Measurements from ENCODE around the gene TACSTD2. TPM values are rescaled to one million over a fixed set of nuclear protein-coding genes. Genes with fewer than 3 reads are reported as not detected.

TACSTD2 gene
- total and polyA plus RNA-seq, 2 donors (not counting 1 experiment from before 2014, with no cell fraction given) = not detected

DNA sequence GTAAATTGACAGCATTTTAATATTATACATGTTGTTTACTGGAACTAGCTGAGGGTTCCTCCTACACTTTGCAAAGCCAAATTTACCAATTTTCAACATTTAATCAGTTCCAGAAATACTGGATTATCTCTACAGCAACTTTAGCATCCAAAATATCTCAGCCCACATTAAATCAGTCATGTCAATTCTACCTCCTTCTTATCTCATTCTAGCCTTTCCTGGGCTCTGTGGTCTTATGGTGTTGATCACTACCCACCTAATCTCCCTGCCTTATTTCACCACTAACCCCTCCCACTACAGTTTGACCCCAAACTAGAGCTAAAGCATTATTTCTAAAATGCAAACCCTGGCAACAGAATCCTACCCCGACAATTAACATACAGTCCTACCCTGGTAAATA is 33.8 kb downstream of the TACSTD2 start:
- ATAC-seq (ENCODE audit: low read depth) = no peak
- Histone ChIP-seq H3K4me3 (ENCODE audit: control extremely low read depth in 1 of 5, extremely low read depth in 1 of 5, insufficient read depth in 1 of 5, low read depth in 2 of 5, low read length in 4 of 5) (no peak overlapping the region), H4K20me1 (ENCODE audit: control insufficient read depth, insufficient read depth, low read length, poor library complexity, severe bottlenecking) (no peaks in the 10 kb centered on the region), H3K4me2 (replicated peaks; ENCODE audit: low read depth, low read length, poor library complexity, severe bottlenecking) (no peak overlapping the region), H3K4me1 (ENCODE audit: control insufficient read depth in 2 of 2, insufficient read depth in 2 of 2, low read length in 2 of 2) (peaks cover 10 to 13% of the 10 kb centered on the region in 2 donors), H2AFZ (ENCODE audit: insufficient read depth, low read depth, low read length, poor library complexity, severe bottlenecking) (no peak overlapping the region), H3K27ac (ENCODE audit: low read length in 2 of 2) (no peak overlapping the region), H3K9ac (ENCODE audit: low read length) (no peak overlapping the region), H3K36me3 (replicated peaks in 1 of 2; ENCODE audit: control extremely low read depth in 1 of 2, control insufficient read depth in 1 of 2, extremely low read depth in 1 of 2, insufficient read depth in 2 of 2, low read length in 1 of 2) (peaks cover 3 to 4% of the 10 kb centered on the region in 2 experiments), H3K79me2 (ENCODE audit: control insufficient read depth, insufficient read depth, low read length) (peaks cover 18% of the 10 kb centered on the region), H3K9me3 (ENCODE audit: control extremely low read depth in 1 of 3, control insufficient read depth in 2 of 3, insufficient read depth in 1 of 3, low read length in 2 of 3) (no peaks in the 10 kb centered on the region), H3K27me3 (replicated peaks in 1 of 4; ENCODE audit: control extremely low read depth in 1 of 4, control insufficient read depth in 3 of 4, insufficient read depth in 4 of 4, low read length in 3 of 4) (no peaks in the 10 kb centered on the region)
- DNase-seq = no peak
- Mint-ChIP-seq H3K9me3 (ENCODE audit: insufficient read depth) (no peaks in the 10 kb centered on the region), H3K4me3 (no peak overlapping the region), H3K27me3 (no peaks in the 10 kb centered on the region), H3K27ac (no peak overlapping the region), H3K4me1 (peaks cover 19% of the 10 kb centered on the region)
- ChIA-PET CTCF (interaction anchor here (1.0 to 2.0 kb wide), 2 partner anchors 27 to 109 kb away, joined by 3 to 12 read pairs; no protein-coding TSS in a partner anchor), POLR2A (no interaction called here)
- WGBS (ENCODE audit: insufficient coverage) = no CpG with 5 or more reads among the region's 1 CpG
- intact Hi-C loops (cut with micrococcal nuclease) = loop anchor here (10.0 kb wide), 2 partner anchors 1152 to 1272 kb away; partner anchors contain the start of gene HOOK1
- no peak for TF ChIP-seq EZH2 (IDR thresholded peaks at IDR 0.05; ENCODE audit: borderline replicate concordance, insufficient read depth, low read depth, low read length, poor library complexity, severe bottlenecking)
- TF ChIP-seq, protein P1, sequence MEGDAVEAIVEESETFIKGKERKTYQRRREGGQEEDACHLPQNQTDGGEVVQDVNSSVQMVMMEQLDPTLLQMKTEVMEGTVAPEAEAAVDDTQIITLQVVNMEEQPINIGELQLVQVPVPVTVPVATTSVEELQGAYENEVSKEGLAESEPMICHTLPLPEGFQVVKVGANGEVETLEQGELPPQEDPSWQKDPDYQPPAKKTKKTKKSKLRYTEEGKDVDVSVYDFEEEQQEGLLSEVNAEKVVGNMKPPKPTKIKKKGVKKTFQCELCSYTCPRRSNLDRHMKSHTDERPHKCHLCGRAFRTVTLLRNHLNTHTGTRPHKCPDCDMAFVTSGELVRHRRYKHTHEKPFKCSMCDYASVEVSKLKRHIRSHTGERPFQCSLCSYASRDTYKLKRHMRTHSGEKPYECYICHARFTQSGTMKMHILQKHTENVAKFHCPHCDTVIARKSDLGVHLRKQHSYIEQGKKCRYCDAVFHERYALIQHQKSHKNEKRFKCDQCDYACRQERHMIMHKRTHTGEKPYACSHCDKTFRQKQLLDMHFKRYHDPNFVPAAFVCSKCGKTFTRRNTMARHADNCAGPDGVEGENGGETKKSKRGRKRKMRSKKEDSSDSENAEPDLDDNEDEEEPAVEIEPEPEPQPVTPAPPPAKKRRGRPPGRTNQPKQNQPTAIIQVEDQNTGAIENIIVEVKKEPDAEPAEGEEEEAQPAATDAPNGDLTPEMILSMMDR (IDR thresholded peaks at IDR 0.05) = no peak

DNA sequence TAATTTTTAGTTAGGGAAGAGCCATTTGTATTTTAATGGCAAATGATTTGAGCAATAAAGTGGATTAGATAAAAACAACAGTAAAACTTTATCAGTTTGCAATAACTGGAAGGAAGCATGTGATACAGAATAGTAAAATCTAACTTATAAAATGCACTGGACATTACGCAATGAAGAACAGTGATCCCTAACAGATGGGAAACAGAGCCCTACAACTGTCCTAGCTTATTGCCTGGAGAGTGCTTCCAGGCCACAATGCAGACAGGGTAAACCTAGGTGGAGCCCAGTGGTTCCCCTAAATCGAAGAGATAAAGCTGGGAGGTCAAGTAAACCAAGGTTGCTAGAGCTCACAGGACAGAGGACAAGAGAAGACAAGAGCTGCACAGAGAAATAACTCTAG is 37.5 kb downstream of the TACSTD2 start:
- no peaks in the 10 kb centered on the region for H3K4me1 ChIP-seq (ENCODE audit: control insufficient read depth in 2 of 2, insufficient read depth in 2 of 2, low read length in 2 of 2)
- H3K9me3 ChIP-seq (ENCODE audit: control extremely low read depth in 1 of 3, control insufficient read depth in 2 of 3, insufficient read depth in 1 of 3, low read length in 2 of 3) = no peaks in the 10 kb centered on the region
- no peak overlapping the region for H3K4me3 Mint-ChIP-seq

More for the DNA sequence above, 37.5 kb downstream of the TACSTD2 start:
- no peak overlapping the region for H3K27ac ChIP-seq (ENCODE audit: low read length in 2 of 2)
- no peaks in the 10 kb centered on the region for H3K27me3 ChIP-seq (replicated peaks in 1 of 4; ENCODE audit: control extremely low read depth in 1 of 4, control insufficient read depth in 3 of 4, insufficient read depth in 4 of 4, low read length in 3 of 4)
- ChIA-PET CTCF (interaction anchor here (2.3 kb wide), 1 partner anchor 23 kb away, joined by 7 read pairs; no protein-coding TSS in a partner anchor), POLR2A (no interaction called here)
- no peaks in the 10 kb centered on the region for H3K9me3 Mint-ChIP-seq (ENCODE audit: insufficient read depth)
- H3K4me2 ChIP-seq (replicated peaks; ENCODE audit: low read depth, low read length, poor library complexity, severe bottlenecking) = no peak overlapping the region
- H3K79me2 ChIP-seq (ENCODE audit: control insufficient read depth, insufficient read depth, low read length) = peaks cover 4% of the 10 kb centered on the region
- 94% methylated on average over 2 of the region's 2 CpGs for WGBS (ENCODE audit: insufficient coverage)
- H3K4me3 ChIP-seq (ENCODE audit: control extremely low read depth in 1 of 5, extremely low read depth in 1 of 5, insufficient read depth in 1 of 5, low read depth in 2 of 5, low read length in 4 of 5) = no peak overlapping the region
- no peak for TF ChIP-seq EZH2 (IDR thresholded peaks at IDR 0.05; ENCODE audit: borderline replicate concordance, insufficient read depth, low read depth, low read length, poor library complexity, severe bottlenecking)
- TF ChIP-seq, protein P1 (IDR thresholded peaks at IDR 0.05) = no peak
- no peak overlapping the region for H3K27ac Mint-ChIP-seq
- H3K9ac ChIP-seq (ENCODE audit: low read length) = no peak overlapping the region
- no peak overlapping the region for H2AFZ ChIP-seq (ENCODE audit: insufficient read depth, low read depth, low read length, poor library complexity, severe bottlenecking)
- DNase-seq (no peak), ATAC-seq (ENCODE audit: low read depth) (no peak)
- peaks cover 2% of the 10 kb centered on the region for H3K4me1 Mint-ChIP-seq
- peaks cover 4 to 8% of the 10 kb centered on the region in 2 experiments for H3K36me3 ChIP-seq (replicated peaks in 1 of 2; ENCODE audit: control extremely low read depth in 1 of 2, control insufficient read depth in 1 of 2, extremely low read depth in 1 of 2, insufficient read depth in 2 of 2, low read length in 1 of 2)
- no peaks in the 10 kb centered on the region for H3K27me3 Mint-ChIP-seq
- intact Hi-C loops (cut with micrococcal nuclease) = no loop called here
- H4K20me1 ChIP-seq (ENCODE audit: control insufficient read depth, insufficient read depth, low read length, poor library complexity, severe bottlenecking) = no peaks in the 10 kb centered on the region
